ENCODE results near the gene ATXN2. TPM values are rescaled to one million over a fixed set of nuclear protein-coding genes. Genes with fewer than 3 reads are reported as not detected.

ATXN2 gene
- total and polyA plus RNA-seq, 9 of the 15 experiments (the other 6 are each of a cell fraction or from before 2014, with no cell fraction given): 16.8 to 67.8 (median 29.3) TPM

GRCh38 chr12:111409780-111410430 lies 189.2 kb downstream of the ATXN2 start (continued):
- TF ChIP-seq KDM4B (IDR thresholded peaks at IDR 0.05; ENCODE audit: borderline replicate concordance in 2 of 2, low read depth in 1 of 2): no peak
- no peak for TF ChIP-seq SREBF1 (IDR thresholded peaks at IDR 0.05; ENCODE audit: borderline replicate concordance, low read depth, low read length)
- TF ChIP-seq EGR1 (conservative IDR thresholded peaks at IDR 0.05): peak; percentile 96
- no peak for TF ChIP-seq MECOM (CRISPR knock-in tag; IDR thresholded peaks at IDR 0.05)
- no peak for TF ChIP-seq ZNF408 (CRISPR knock-in tag; IDR thresholded peaks at IDR 0.05; ENCODE audit: low read depth)
- no peak for TF ChIP-seq BCOR (IDR thresholded peaks at IDR 0.05)
- TF ChIP-seq CTCFL (IDR thresholded peaks at IDR 0.05; ENCODE audit: borderline replicate concordance, insufficient read depth, low read depth, low read length, poor library complexity, severe bottlenecking): no peak
- no peak for TF ChIP-seq POLR2AphosphoS2 (IDR thresholded peaks at IDR 0.05; ENCODE audit: low read length)
- no peak for TF ChIP-seq HDAC8 (tag; IDR thresholded peaks at IDR 0.05)
- TF ChIP-seq PKNOX1 (IDR thresholded peaks at IDR 0.05): peak; percentile 68; the same call in 1 of the 2 replicates
- no peak for TF ChIP-seq SIX5 (IDR thresholded peaks at IDR 0.05; ENCODE audit: borderline replicate concordance in 1 of 2, insufficient read depth in 1 of 2, low read depth in 1 of 2, low read length in 2 of 2)
- no peak for TF ChIP-seq ZNF316 (IDR thresholded peaks at IDR 0.05)
- TF ChIP-seq HDAC3 (IDR thresholded peaks at IDR 0.05; ENCODE audit: borderline replicate concordance, partially characterized antibody): no peak
- TF ChIP-seq TGIF2 (CRISPR knock-in tag; IDR thresholded peaks at IDR 0.05): no peak
- TF ChIP-seq TFE3 (CRISPR knock-in tag; IDR thresholded peaks at IDR 0.05): no peak
- no peak for TF ChIP-seq SAFB (IDR thresholded peaks at IDR 0.05; ENCODE audit: borderline replicate concordance, low read depth, low read length)
- no peak for TF ChIP-seq ZFP36 (IDR thresholded peaks at IDR 0.05; ENCODE audit: low read depth, low read length, partially characterized antibody)
- TF ChIP-seq BRF2 (IDR thresholded peaks at IDR 0.05; ENCODE audit: borderline replicate concordance, insufficient read depth, insufficient read length): no peak
- no peak for TF ChIP-seq MLLT1 (IDR thresholded peaks at IDR 0.05)
- TF ChIP-seq MCM7 (IDR thresholded peaks at IDR 0.05): no peak
- TF ChIP-seq PHF21A (IDR thresholded peaks at IDR 0.05; ENCODE audit: borderline replicate concordance, low read depth): peak; percentile 37; the same call in 1 of the 2 replicates

Data from K562 (cell line).